HEK293 (cell line): ENCODE results near the gene FLOT2.
"Not testable (repeated sequence)": the region's sequence is repeated elsewhere in the genome, so short reads cannot be mapped to it uniquely, and the experiment has no call there.

Experiments used
- CTCF ChIA-PET: fragments of 350-600 bp; formaldehyde crosslinking; extraction: SDS; loops from one replicate; lab custom pipeline; 2021; ENCODE audit warnings: antibody characterized with exemption; lab: Yijun Ruan, JAX
- POLR2A ChIA-PET: fragments of 300-600 bp; formaldehyde crosslinking; extraction: SDS; loops from one replicate; lab custom pipeline; 2020; ENCODE audit warnings: antibody characterized with exemption, inconsistent platforms; lab: Yijun Ruan, JAX
- H3K27ac ChIP-seq: fragments of 200-500 bp; sonication (Bioruptor generic); 2 replicates; pipeline ENCODE4 v1.5.1; 2014; ENCODE audit warnings: low read depth, low read length, control low read depth, inconsistent platforms; ENCODE audit errors: extremely low read depth
- H3K36me3 ChIP-seq, 2 experiments: fragments of 200-500 bp in 1 of 2; sonication (Bioruptor generic) in 1 of 2; 1 replicate in 1 of 2; 2 replicates in 1 of 2; pipeline ENCODE4 v1.5.1; 2014 to 2017; ENCODE audit warnings: inconsistent platforms in 2 of 2, low read length in 2 of 2; ENCODE audit not compliant: control insufficient read depth in 2 of 2, insufficient read depth in 1 of 2
- H3K4me1 ChIP-seq: fragments of 200-500 bp; sonication (Bioruptor generic); 2 replicates; pipeline ENCODE4 v1.5.1; 2014; ENCODE audit warnings: mild to moderate bottlenecking, low read length, inconsistent platforms; ENCODE audit not compliant: control insufficient read depth, insufficient read depth
- H3K4me3 ChIP-seq: 2 replicates; pipeline ENCODE4 v1.5.1; 2011; ENCODE audit warnings: low read depth, mild to moderate bottlenecking, control low read depth, low read length, moderate library complexity
- H3K9me3 ChIP-seq: fragments of 200-500 bp; sonication (Bioruptor generic); 2 replicates; pipeline ENCODE4 v1.5.1; 2014; ENCODE audit warnings: low read depth, low read length, inconsistent platforms; ENCODE audit not compliant: control insufficient read depth, insufficient read depth
- CTCF ChIP-seq: fragments of 450-650 bp; formaldehyde crosslinking; IDR thresholded peaks from 2 replicates; pipeline ENCODE4 v1.5.1; 2016; ENCODE audit warnings: missing biosample characterization, missing genetic modification characterization
- KLF10 ChIP-seq: fragments of 450-650 bp; IDR thresholded peaks from 2 replicates; pipeline ENCODE4 v1.5.1; 2018; ENCODE audit warnings: missing biosample characterization, mild to moderate bottlenecking, missing genetic modification characterization
- MEIS1 ChIP-seq: sonication (generic); formaldehyde crosslinking; IDR thresholded peaks from 2 replicates; pipeline ENCODE4 v1.8.1; 2022; ENCODE audit warnings: missing genetic modification reagents, mild to moderate bottlenecking, borderline replicate concordance
- REST ChIP-seq: fragments of 450-650 bp; formaldehyde crosslinking; IDR thresholded peaks from 2 replicates; pipeline ENCODE4 v1.5.1; 2016; ENCODE audit warnings: missing biosample characterization, missing genetic modification characterization
- SETDB1 ChIP-seq: IDR thresholded peaks from one replicate; pipeline ENCODE4 v1.6.1; 2017; ENCODE audit warnings: mild to moderate bottlenecking, low read length, moderate library complexity, mixed read lengths; ENCODE audit not compliant: insufficient read length
- ZNF155 ChIP-seq: fragments of 450-650 bp; formaldehyde crosslinking; IDR thresholded peaks from 2 replicates; pipeline ENCODE4 v1.5.1; 2016; ENCODE audit warnings: missing biosample characterization, missing genetic modification characterization
- ZNF335 ChIP-seq: fragments of 450-650 bp; formaldehyde crosslinking; conservative IDR thresholded peaks from 2 replicates; pipeline ENCODE4 v1.5.1; 2016; ENCODE audit warnings: missing biosample characterization, missing genetic modification characterization
- ZNF580 ChIP-seq: fragments of 450-650 bp; formaldehyde crosslinking; IDR thresholded peaks from 2 replicates; pipeline ENCODE4 v1.5.1; 2016; ENCODE audit warnings: missing biosample characterization, missing genetic modification characterization
- ZNF654 ChIP-seq: fragments of 450-650 bp; formaldehyde crosslinking; IDR thresholded peaks from 2 replicates; pipeline ENCODE4 v1.5.1; 2016; ENCODE audit warnings: low read depth, missing biosample characterization, missing genetic modification characterization
- ZNF658 ChIP-seq: fragments of 450-650 bp; formaldehyde crosslinking; IDR thresholded peaks from 2 replicates; pipeline ENCODE4; 2016; ENCODE audit warnings: missing biosample characterization, missing genetic modification characterization
- TF ChIP-seq, protein P1 (sequence below): fragments of 450-650 bp; formaldehyde crosslinking; IDR thresholded peaks from 2 replicates; pipeline ENCODE4 v1.5.1; 2016; ENCODE audit warnings: missing biosample characterization, missing genetic modification characterization

Gene FLOT2

GRCh38 chr17:28853295-28853694 lies 44.2 kb downstream of the FLOT2 start:
- Histone ChIP-seq H3K9me3 (no peaks in the 10 kb centered on the region), H3K4me1 (peaks cover 4% of the 10 kb centered on the region; the same call in 1 of the 2 replicates), H3K27ac (no peak overlapping the region), H3K36me3 (peaks cover 7 to 22% of the 10 kb centered on the region in 2 experiments), H3K4me3 (no peak overlapping the region)
- ChIA-PET POLR2A (interaction anchor here (0.6 to 1.3 kb wide), 5 partner anchors 11 to 134 kb away, joined by 3 to 11 read pairs (median 6); partner anchors contain the start of genes FAM222B and RPL23A), CTCF (interaction anchor here (0.6 to 1.0 kb wide), 4 partner anchors 16 to 126 kb away, joined by 3 to 6 read pairs (median 3); no protein-coding TSS in a partner anchor)
- TF ChIP-seq ZNF658 (tag by site-specific recombination) (no peak), SETDB1 (peak; percentile 22), REST (tag by site-specific recombination) (no peak), ZNF335 (tag by site-specific recombination) (no peak), ZNF155 (tag by site-specific recombination) (no peak), MEIS1 (no peak)
- TF ChIP-seq, protein P1, sequence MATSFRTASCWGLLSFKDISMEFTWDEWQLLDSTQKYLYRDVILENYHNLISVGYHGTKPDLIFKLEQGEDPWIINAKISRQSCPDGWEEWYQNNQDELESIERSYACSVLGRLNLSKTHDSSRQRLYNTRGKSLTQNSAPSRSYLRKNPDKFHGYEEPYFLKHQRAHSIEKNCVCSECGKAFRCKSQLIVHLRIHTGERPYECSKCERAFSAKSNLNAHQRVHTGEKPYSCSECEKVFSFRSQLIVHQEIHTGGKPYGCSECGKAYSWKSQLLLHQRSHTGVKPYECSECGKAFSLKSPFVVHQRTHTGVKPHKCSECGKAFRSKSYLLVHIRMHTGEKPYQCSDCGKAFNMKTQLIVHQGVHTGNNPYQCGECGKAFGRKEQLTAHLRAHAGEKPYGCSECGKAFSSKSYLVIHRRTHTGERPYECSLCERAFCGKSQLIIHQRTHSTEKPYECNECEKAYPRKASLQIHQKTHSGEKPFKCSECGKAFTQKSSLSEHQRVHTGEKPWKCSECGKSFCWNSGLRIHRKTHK (tag by site-specific recombination) = peak; percentile 85

DNA sequence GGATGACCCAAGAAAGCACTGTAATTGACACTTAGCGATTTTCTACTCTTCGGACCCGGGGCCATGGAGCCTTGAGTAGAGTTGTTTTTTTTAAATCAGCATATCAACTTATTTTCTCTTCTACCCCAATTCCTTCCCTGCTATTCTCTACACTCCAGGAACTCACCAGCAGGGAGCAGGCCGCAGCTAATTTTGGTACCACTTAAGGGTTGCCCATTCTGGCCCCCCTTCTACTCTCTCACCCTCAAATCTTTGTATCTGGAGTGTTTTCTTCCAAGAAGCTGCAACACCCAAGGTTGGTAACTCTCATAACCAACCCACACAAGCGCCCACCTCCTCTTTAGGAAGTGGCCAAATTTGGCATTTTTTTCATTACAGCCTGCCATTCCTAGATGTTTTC lies 48.3 kb downstream of the FLOT2 start:
- Histone ChIP-seq H3K9me3 (no peaks in the 10 kb centered on the region), H3K4me1 (no peaks in the 10 kb centered on the region), H3K27ac (no peak overlapping the region), H3K4me3 (no peak overlapping the region), H3K36me3 (no peaks in the 10 kb centered on the region)
- CTCF ChIA-PET = interaction anchor here (0.6 to 2.9 kb wide), 36 partner anchors 10 to 168 kb away, joined by 3 to 30 read pairs (median 4); partner anchors contain the start of genes FLOT2 and TLCD1
- POLR2A ChIA-PET = interaction anchor here (0.7 to 1.9 kb wide), 2 partner anchors 12 to 808 kb away, joined by 5 read pairs; no protein-coding TSS in a partner anchor
- TF ChIP-seq ZNF654 = 0 out of 2 replicates have a peak, but pooled peaks have one; percentile 13
- no peak for TF ChIP-seq KLF10 (tag by site-specific recombination)

- CTCF ChIA-PET = interaction anchor here (0.6 to 2.9 kb wide), 32 partner anchors 9 to 168 kb away, joined by 3 to 30 read pairs (median 4); partner anchors contain the start of genes FLOT2 and TLCD1
These were observed 48.9 kb downstream of the FLOT2 start for GRCh38 chr17:28848667-28849066.

GRCh38 chr17:28846699-28847098 lies 50.8 kb downstream of the FLOT2 start:
- CTCF ChIA-PET, H3K9me3 ChIP-seq, H3K4me3 ChIP-seq, H3K36me3 ChIP-seq, H3K4me1 ChIP-seq, H3K27ac ChIP-seq: not testable (repeated sequence)
- POLR2A ChIA-PET = interaction anchor here (0.6 kb wide), 1 partner anchor 22 kb away, joined by 3 read pairs; no protein-coding TSS in a partner anchor

More at GRCh38 chr17:28848667-28849066, 48.9 kb downstream of the FLOT2 start:
- H3K36me3 ChIP-seq, H3K9me3 ChIP-seq, H3K4me1 ChIP-seq, H3K4me3 ChIP-seq: not testable (repeated sequence)
- POLR2A ChIA-PET = interaction anchor here (0.7 to 1.9 kb wide), 2 partner anchors 13 to 807 kb away, joined by 5 read pairs; no protein-coding TSS in a partner anchor
- TF ChIP-seq ZNF580 (tag by site-specific recombination) = 0 out of 2 replicates have a peak, but pooled peaks have one; percentile 42
- peak; percentile 51; the same call in 1 of the 2 replicates for TF ChIP-seq CTCF (tag by site-specific recombination)
- TF ChIP-seq, all 188 proteins: peak for 2; not testable (repeated sequence) for 186
- H3K27ac ChIP-seq = not testable (repeated sequence)
